Left lung (tissue), 10 donors: Measurements from ENCODE around the gene DSCAM. TPM values are rescaled to one million over a fixed set of nuclear protein-coding genes. Genes with fewer than 3 reads are reported as not detected.

Experiments
- ATAC-seq: fragments of 200-7000 bp; cut with Tn5 transposase; one replicate; pipeline ENCODE4 v1.9.1; 2020; ENCODE audit warnings: moderate library complexity
- DNase-seq, 4 donors: peaks; one replicate each; pipeline ENCODE4 v3.0.0-alpha.2; 2013 to 2020
- H3K27ac ChIP-seq, 2 donors: fragments of 200-600 bp; sonication (generic) in 1 of 2; one replicate each; pipeline versions ENCODE4 v1.5.0 to v1.8.0; 2020 to 2021
- H3K27me3 ChIP-seq, 2 donors: fragments of 200-600 bp; sonication (generic) in 1 of 2; one replicate each; pipeline versions ENCODE4 v1.5.0 to v1.8.0; 2020 to 2021
- H3K36me3 ChIP-seq, 2 donors: fragments of 200-600 bp; sonication (generic) in 1 of 2; one replicate each; pipeline versions ENCODE4 v1.5.0 to v1.8.0; 2020 to 2021
- H3K4me1 ChIP-seq, 2 donors: fragments of 200-600 bp; one replicate each; pipeline ENCODE4 v1.8.0; 2021
- H3K4me3 ChIP-seq, 2 donors: fragments of 200-600 bp; sonication (generic) in 1 of 2; one replicate each; pipeline versions ENCODE4 v1.5.0 to v1.8.0; 2020 to 2021; ENCODE audit warnings: mild to moderate bottlenecking in 1 of 2
- H3K9me3 ChIP-seq, 2 donors: fragments of 200-600 bp; sonication (generic) in 1 of 2; one replicate each; pipeline versions ENCODE4 v1.5.0 to v1.8.0; 2020 to 2021
- CTCF ChIP-seq, 2 donors: fragments of 200-600 bp; sonication (generic) in 1 of 2; IDR thresholded peaks; one replicate each; pipeline versions ENCODE4 v1.5.0 to v1.8.0; 2021; ENCODE audit warnings: antibody characterized with exemption in 2 of 2
- intact Hi-C, 2 donors: fragments of 100-400 bp; cut with DNase I; formaldehyde crosslinking; loops; one replicate each; pipeline versions ENCODE4 v1.11.2 to v1.14.2; 2022
- polyA plus RNA-seq, 6 donors: library from polyadenylated mRNA; unstranded; fragments of 120-200 nt; gene quantifications; one replicate each; pipeline ENCODE4 v1.2.1, GENCODE V29; 2013; ENCODE audit not compliant: insufficient read length in 6 of 6
- total RNA-seq, 2 donors: library from RNA; stranded (reverse); fragmentation: NEBNext Ultra II Directional; extraction: Animal tissue kit (Norgen Biotek cat#: 25700); gene quantifications; one replicate each; pipeline ENCODE4 v1.2.1, GENCODE V29; 2021
- donor health status: DM: no; HTN: yes; CAD: no.
- donor health status: DM: no; HTN: no; CAD: no.

Gene DSCAM
- total and polyA plus RNA-seq, 8 donors, result 0.03 to 0.24 (median 0.07) TPM; not detected in 1

- H3K4me1 ChIP-seq, result no peaks in the 10 kb centered on the region
- no peak overlapping the region for H3K4me3 ChIP-seq
- no peak for ATAC-seq
- no peaks in the 10 kb centered on the region for H3K27me3 ChIP-seq
- DNase-seq, result no peak
- H3K27ac ChIP-seq, result no peak overlapping the region
- H3K36me3 ChIP-seq, result no peaks in the 10 kb centered on the region
- intact Hi-C loops, result no loop called here
- TF ChIP-seq CTCF (IDR thresholded peaks at IDR 0.05), result no peak
- peaks cover 0 to 13% of the 10 kb centered on the region in 2 donors for H3K9me3 ChIP-seq
These were observed 744.3 kb downstream of the DSCAM start for GRCh38 chr21:40102682-40103081.

- H3K4me3 ChIP-seq, result no peak overlapping the region
- no peaks in the 10 kb centered on the region for H3K36me3 ChIP-seq
- H3K4me1 ChIP-seq, result no peaks in the 10 kb centered on the region
- no peak for DNase-seq
- TF ChIP-seq CTCF (IDR thresholded peaks at IDR 0.05), result no peak
- intact Hi-C loops, result no loop called here
- no peaks in the 10 kb centered on the region for H3K27me3 ChIP-seq
- H3K9me3 ChIP-seq, result no peaks in the 10 kb centered on the region
- no peak for ATAC-seq
- H3K27ac ChIP-seq, result no peak overlapping the region
These were observed 747.1 kb downstream of the DSCAM start for GRCh38 chr21:40099809-40100208.

GRCh38 chr21:40095477-40095876, 751.5 kb downstream of the DSCAM start:
- DNase-seq (no peak), ATAC-seq (no peak)
- H3K9me3 ChIP-seq, result no peaks in the 10 kb centered on the region
- no peaks in the 10 kb centered on the region for H3K27me3 ChIP-seq
- H3K36me3 ChIP-seq, result no peaks in the 10 kb centered on the region
- H3K4me3 ChIP-seq, result no peak overlapping the region
- intact Hi-C loops, result no loop called here
- TF ChIP-seq CTCF (IDR thresholded peaks at IDR 0.05), result no peak
- no peaks in the 10 kb centered on the region for H3K4me1 ChIP-seq
- H3K27ac ChIP-seq, result no peak overlapping the region

- H3K9me3 ChIP-seq, result no peaks in the 10 kb centered on the region
- no peak for TF ChIP-seq CTCF (IDR thresholded peaks at IDR 0.05)
- H3K27me3 ChIP-seq, result no peaks in the 10 kb centered on the region
- no peaks in the 10 kb centered on the region for H3K4me1 ChIP-seq
- no peak overlapping the region for H3K27ac ChIP-seq
- intact Hi-C loops, result no loop called here
- H3K36me3 ChIP-seq, result no peaks in the 10 kb centered on the region
- DNase-seq (no peak), ATAC-seq (no peak)
- no peak overlapping the region for H3K4me3 ChIP-seq
These were observed 766.6 kb downstream of the DSCAM start for GRCh38 chr21:40080385-40080784.

- no peaks in the 10 kb centered on the region for H3K27me3 ChIP-seq
- ATAC-seq, result no peak
- no peak for DNase-seq
- intact Hi-C loops, result no loop called here
- H3K4me1 ChIP-seq, result no peaks in the 10 kb centered on the region
- H3K36me3 ChIP-seq, result no peaks in the 10 kb centered on the region
- H3K9me3 ChIP-seq, result no peaks in the 10 kb centered on the region
- no peak for TF ChIP-seq CTCF (IDR thresholded peaks at IDR 0.05)
- H3K4me3 ChIP-seq, result no peak overlapping the region
- no peak overlapping the region for H3K27ac ChIP-seq
These were observed 772.2 kb downstream of the DSCAM start for GRCh38 chr21:40074710-40075109.
